GM21367 (cell line): Measurements from ENCODE around the gene PAN2.
"Not testable (repeated sequence)": the region's sequence is repeated elsewhere in the genome, so short reads cannot be mapped to it uniquely, and the experiment has no call there.

Experiments used
- ATAC-seq: cut with Tn5 transposase; IDR thresholded peaks from one replicate; pipeline ENCODE4 v1.9.1; 2021; ENCODE audit not compliant: unreplicated experiment

Gene PAN2

GRCh38 chr12:56333679-56334489 lies at the start of gene PAN2:
PAN2 (minus strand) TSS chr12:56334000; CDS start chr12:56333094, 906 bp downstream.
- peak; percentile 78 for ATAC-seq

- ATAC-seq: no peak
Measured at GRCh38 chr12:56382611-56383010, 48.8 kb upstream of the PAN2 start.

GRCh38 chr12:56377989-56378316 lies 44.2 kb upstream of the PAN2 start:
- ATAC-seq: no peak

- ATAC-seq: no peak
Measured at GRCh38 chr12:56377310-56377988, 43.6 kb upstream of the PAN2 start.

- peak; percentile 66 for ATAC-seq
Measured at GRCh38 chr12:56375598-56376434, 42.0 kb upstream of the PAN2 start.

- no peak for ATAC-seq
Measured at GRCh38 chr12:56374726-56375597, 41.2 kb upstream of the PAN2 start.

GRCh38 chr12:56373515-56373914 lies 39.7 kb upstream of the PAN2 start:
- no peak for ATAC-seq

GRCh38 chr12:56366948-56367347 lies 33.1 kb upstream of the PAN2 start:
- ATAC-seq: no peak

GRCh38 chr12:56362130-56363059 lies 28.6 kb upstream of the PAN2 start, which contains the start of gene APOF:
APOF (minus strand) TSS chr12:56362857; CDS start chr12:56362745, 112 bp downstream.
- ATAC-seq: no peak

- ATAC-seq: no peak
Measured at GRCh38 chr12:56361487-56362129, 27.8 kb upstream of the PAN2 start.

- ATAC-seq: peak; percentile 91
Measured at GRCh38 chr12:56359851-56360767, 26.3 kb upstream of the PAN2 start, which contains the start of gene STAT2. STAT2 (minus strand) TSS chr12:56360107; CDS start chr12:56356571, 3,536 bp downstream.

- no peak for ATAC-seq
Measured at GRCh38 chr12:56358836-56359532, 25.2 kb upstream of the PAN2 start.

GRCh38 chr12:56351325-56351724 lies 17.5 kb upstream of the PAN2 start:
- ATAC-seq: no peak

- ATAC-seq: no peak
Measured at GRCh38 chr12:56350662-56351061, 16.9 kb upstream of the PAN2 start.

GRCh38 chr12:56348776-56349175 lies 15.0 kb upstream of the PAN2 start:
- ATAC-seq: no peak

- ATAC-seq: not testable (repeated sequence)
Measured at GRCh38 chr12:56347255-56347654, 13.5 kb upstream of the PAN2 start.

GRCh38 chr12:56346675-56347074 lies 12.9 kb upstream of the PAN2 start:
- no peak for ATAC-seq
